ENCODE measurements around the gene UGT1A7. TPM values are rescaled to one million over a fixed set of nuclear protein-coding genes. Genes with fewer than 3 reads are reported as not detected.

Gene UGT1A7
- total and polyA plus RNA-seq, 12 donors: 0.11 to 10.1 (median 0.74) TPM; not detected in 3

- intact Hi-C loops (cut with DNase I): no loop called here
- Histone ChIP-seq H3K4me1 (replicated peaks in 1 of 2) (no peaks in the 10 kb centered on the region), H3K27me3 (peaks cover 12% of the 10 kb centered on the region), H3K4me3 (no peak overlapping the region), H3K9me3 (replicated peaks in 1 of 3) (no peaks in the 10 kb centered on the region), H3K27ac (no peak overlapping the region), H3K36me3 (replicated peaks in 1 of 2) (no peaks in the 10 kb centered on the region)
- DNase-seq: peak in 6 of 7 donors; percentile 17 to 75 (median 64)
- 61 to 68% (median 66%) methylated on average over 4 of the region's 4 CpGs for WGBS, 4 donors
- TF ChIP-seq CTCF (IDR thresholded peaks at IDR 0.05): no peak
- no peak for TF ChIP-seq POLR2A (IDR thresholded peaks at IDR 0.05)
Observed at GRCh38 chr2:233705911-233706506, 24.3 kb downstream of the UGT1A7 start.

DNA sequence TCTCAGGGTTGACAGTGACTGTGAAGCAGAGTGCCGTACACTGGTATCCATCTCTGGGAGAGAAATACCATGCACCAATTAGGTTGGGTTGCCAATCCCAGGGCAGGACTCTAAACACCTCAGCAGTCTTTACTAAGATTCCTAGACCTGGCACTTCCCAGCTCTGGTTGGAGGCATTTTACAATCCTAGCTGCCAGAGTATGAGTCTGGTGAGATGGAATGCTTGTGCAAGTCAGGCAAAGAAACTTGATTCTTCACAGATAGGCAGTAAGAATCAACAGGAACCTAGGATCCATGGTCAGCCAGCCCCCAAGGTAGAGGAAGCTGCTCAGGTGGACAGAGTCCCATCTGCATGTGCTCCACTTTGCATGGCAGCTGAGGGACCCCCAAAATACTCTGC lies 25.0 kb downstream of the UGT1A7 start:
- Histone ChIP-seq H3K27ac (no peak overlapping the region), H3K36me3 (replicated peaks in 1 of 2) (no peaks in the 10 kb centered on the region), H3K27me3 (peaks cover 12% of the 10 kb centered on the region), H3K4me1 (replicated peaks in 1 of 2) (no peaks in the 10 kb centered on the region), H3K9me3 (replicated peaks in 1 of 3) (no peaks in the 10 kb centered on the region), H3K4me3 (no peak overlapping the region)
- no peak for DNase-seq
- intact Hi-C loops (cut with DNase I): no loop called here
- TF ChIP-seq CTCF (IDR thresholded peaks at IDR 0.05) (no peak), POLR2A (IDR thresholded peaks at IDR 0.05) (no peak)
- WGBS, 4 donors: 33 to 96% (median 66%) methylated on average over 1 of the region's 1 CpG

- no peaks in the 10 kb centered on the region for H3K9me3 ChIP-seq (replicated peaks in 1 of 3)
- intact Hi-C loops (cut with DNase I): no loop called here
- H3K27ac ChIP-seq: no peak overlapping the region
- 73 to 78% (median 74%) methylated on average over 10 of the region's 10 CpGs for WGBS, 4 donors
- H3K4me3 ChIP-seq: no peak overlapping the region
- peaks cover 19% of the 10 kb centered on the region for H3K27me3 ChIP-seq
- H3K4me1 ChIP-seq (replicated peaks in 1 of 2): no peaks in the 10 kb centered on the region
- TF ChIP-seq CTCF (IDR thresholded peaks at IDR 0.05) (no peak), POLR2A (IDR thresholded peaks at IDR 0.05) (no peak)
- H3K36me3 ChIP-seq (replicated peaks in 1 of 2): no peaks in the 10 kb centered on the region
- DNase-seq: no peak
Observed at GRCh38 chr2:233707940-233708644, 26.4 kb downstream of the UGT1A7 start.

GRCh38 chr2:233708942-233709341 lies 27.2 kb downstream of the UGT1A7 start:
- H3K4me3 ChIP-seq: no peak overlapping the region
- no peaks in the 10 kb centered on the region for H3K9me3 ChIP-seq (replicated peaks in 1 of 3)
- intact Hi-C loops (cut with DNase I): no loop called here
- no peak overlapping the region for H3K27ac ChIP-seq
- no peaks in the 10 kb centered on the region for H3K36me3 ChIP-seq (replicated peaks in 1 of 2)
- 52 to 73% (median 72%) methylated on average over 5 of the region's 5 CpGs for WGBS, 4 donors
- TF ChIP-seq POLR2A (IDR thresholded peaks at IDR 0.05) (no peak), CTCF (IDR thresholded peaks at IDR 0.05) (no peak)
- no peak for DNase-seq
- H3K27me3 ChIP-seq: peaks cover 19% of the 10 kb centered on the region
- H3K4me1 ChIP-seq (replicated peaks in 1 of 2): no peaks in the 10 kb centered on the region

All from adrenal gland (tissue), 12 donors.